ENCODE measurements around the gene KRTAP9-8. TPM values are rescaled to one million over a fixed set of nuclear protein-coding genes. Genes with fewer than 3 reads are reported as not detected.
"Not testable (repeated sequence)": the region's sequence is repeated elsewhere in the genome, so short reads cannot be mapped to it uniquely, and the experiment has no call there.

The KRTAP9-8 gene, protein sequence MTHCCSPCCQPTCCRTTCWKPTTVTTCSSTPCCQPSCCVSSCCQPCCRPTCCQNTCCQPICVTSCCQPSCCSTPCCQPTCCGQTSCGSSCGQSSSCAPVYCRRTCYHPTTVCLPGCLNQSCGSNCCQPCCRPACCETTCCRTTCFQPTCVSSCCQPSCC
- polyA plus RNA-seq (2012; ENCODE audit: insufficient read length, low read depth): not detected

- TF ChIP-seq FOXP2 (optimal IDR thresholded peaks at IDR 0.05; ENCODE audit: borderline replicate concordance, extremely low read depth, extremely low read length, insufficient read depth); TAF1 (IDR thresholded peaks at IDR 0.05; ENCODE audit: borderline replicate concordance, insufficient read depth, low read length); SIN3A (IDR thresholded peaks at IDR 0.05; ENCODE audit: borderline replicate concordance, insufficient read depth, low read length): not testable (repeated sequence)
These were observed at the start of gene KRTAP9-8 for GRCh38 chr17:41237949-41238437. Gene KRTAP9-8, plus strand, starts transcription at chr17:41237999. Its CDS starts 53 bp downstream, at chr17:41238052.

DNA sequence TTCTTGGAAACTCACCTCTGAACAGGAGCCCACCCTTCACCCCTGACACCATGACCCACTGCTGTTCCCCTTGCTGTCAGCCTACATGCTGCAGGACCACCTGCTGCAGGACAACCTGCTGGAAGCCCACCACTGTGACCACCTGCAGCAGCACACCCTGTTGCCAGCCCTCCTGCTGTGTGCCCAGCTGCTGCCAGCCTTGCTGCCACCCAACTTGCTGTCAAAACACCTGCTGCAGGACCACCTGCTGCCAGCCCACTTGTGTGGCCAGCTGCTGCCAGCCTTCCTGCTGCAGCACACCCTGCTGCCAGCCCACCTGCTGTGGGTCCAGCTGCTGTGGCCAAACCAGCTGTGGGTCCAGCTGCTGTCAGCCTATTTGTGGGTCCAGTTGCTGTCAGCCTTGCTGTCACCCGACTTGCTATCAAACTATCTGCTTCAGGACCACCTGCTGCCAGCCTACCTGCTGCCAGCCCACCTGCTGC lies 47.9 kb upstream of the KRTAP9-8 start, which contains the start of gene KRTAP9-1:
Gene KRTAP9-1 (plus strand): TSS at position 51 of the 482 bp plus-strand sequence. CDS start 0 bp downstream, at position 51.
- TF ChIP-seq, protein P1, sequence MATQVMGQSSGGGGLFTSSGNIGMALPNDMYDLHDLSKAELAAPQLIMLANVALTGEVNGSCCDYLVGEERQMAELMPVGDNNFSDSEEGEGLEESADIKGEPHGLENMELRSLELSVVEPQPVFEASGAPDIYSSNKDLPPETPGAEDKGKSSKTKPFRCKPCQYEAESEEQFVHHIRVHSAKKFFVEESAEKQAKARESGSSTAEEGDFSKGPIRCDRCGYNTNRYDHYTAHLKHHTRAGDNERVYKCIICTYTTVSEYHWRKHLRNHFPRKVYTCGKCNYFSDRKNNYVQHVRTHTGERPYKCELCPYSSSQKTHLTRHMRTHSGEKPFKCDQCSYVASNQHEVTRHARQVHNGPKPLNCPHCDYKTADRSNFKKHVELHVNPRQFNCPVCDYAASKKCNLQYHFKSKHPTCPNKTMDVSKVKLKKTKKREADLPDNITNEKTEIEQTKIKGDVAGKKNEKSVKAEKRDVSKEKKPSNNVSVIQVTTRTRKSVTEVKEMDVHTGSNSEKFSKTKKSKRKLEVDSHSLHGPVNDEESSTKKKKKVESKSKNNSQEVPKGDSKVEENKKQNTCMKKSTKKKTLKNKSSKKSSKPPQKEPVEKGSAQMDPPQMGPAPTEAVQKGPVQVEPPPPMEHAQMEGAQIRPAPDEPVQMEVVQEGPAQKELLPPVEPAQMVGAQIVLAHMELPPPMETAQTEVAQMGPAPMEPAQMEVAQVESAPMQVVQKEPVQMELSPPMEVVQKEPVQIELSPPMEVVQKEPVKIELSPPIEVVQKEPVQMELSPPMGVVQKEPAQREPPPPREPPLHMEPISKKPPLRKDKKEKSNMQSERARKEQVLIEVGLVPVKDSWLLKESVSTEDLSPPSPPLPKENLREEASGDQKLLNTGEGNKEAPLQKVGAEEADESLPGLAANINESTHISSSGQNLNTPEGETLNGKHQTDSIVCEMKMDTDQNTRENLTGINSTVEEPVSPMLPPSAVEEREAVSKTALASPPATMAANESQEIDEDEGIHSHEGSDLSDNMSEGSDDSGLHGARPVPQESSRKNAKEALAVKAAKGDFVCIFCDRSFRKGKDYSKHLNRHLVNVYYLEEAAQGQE (IDR thresholded peaks at IDR 0.05; ENCODE audit: insufficient read depth in 1 of 2, low read depth in 2 of 2, low read length in 2 of 2): not testable (repeated sequence)
- not testable (repeated sequence) for TF ChIP-seq TAF1 (IDR thresholded peaks at IDR 0.05; ENCODE audit: borderline replicate concordance, insufficient read depth, low read length); POLR2AphosphoS5 (IDR thresholded peaks at IDR 0.05; ENCODE audit: low read depth, low read length)

- no peak for TF ChIP-seq POLR2AphosphoS5 (IDR thresholded peaks at IDR 0.05; ENCODE audit: low read depth, low read length)
- TF ChIP-seq, protein P1 (IDR thresholded peaks at IDR 0.05; ENCODE audit: insufficient read depth in 1 of 2, low read depth in 2 of 2, low read length in 2 of 2): no peak
- TF ChIP-seq TAF1 (IDR thresholded peaks at IDR 0.05; ENCODE audit: borderline replicate concordance, insufficient read depth, low read length): no peak
- no peak for TF ChIP-seq SIN3A (IDR thresholded peaks at IDR 0.05; ENCODE audit: borderline replicate concordance, insufficient read depth, low read length)
- no peak for TF ChIP-seq FOXP2 (optimal IDR thresholded peaks at IDR 0.05; ENCODE audit: borderline replicate concordance, extremely low read depth, extremely low read length, insufficient read depth)
These were observed 47.5 kb upstream of the KRTAP9-8 start for GRCh38 chr17:41190328-41190727.

DNA sequence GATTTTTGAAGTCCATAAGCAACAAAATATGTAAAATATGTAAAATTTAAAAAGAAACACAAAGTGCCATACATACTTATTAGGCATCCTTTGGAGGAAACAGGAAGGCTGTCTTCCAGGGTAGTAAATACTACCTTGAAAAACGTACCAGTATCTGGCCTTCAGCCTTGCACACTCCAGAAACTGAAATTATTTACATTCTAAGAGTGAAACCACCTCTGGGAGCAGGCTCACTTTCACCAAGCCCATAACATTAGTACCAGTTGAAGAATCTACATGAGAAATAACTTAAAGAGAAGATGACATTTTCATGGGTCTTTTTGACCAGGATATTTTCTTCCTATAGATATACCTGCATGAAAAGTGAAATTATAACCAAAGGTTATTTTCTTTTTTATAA lies 41.7 kb upstream of the KRTAP9-8 start:
- TF ChIP-seq POLR2AphosphoS5 (IDR thresholded peaks at IDR 0.05; ENCODE audit: low read depth, low read length): no peak
- TF ChIP-seq SIN3A (IDR thresholded peaks at IDR 0.05; ENCODE audit: borderline replicate concordance, insufficient read depth, low read length): no peak
- no peak for TF ChIP-seq FOXP2 (optimal IDR thresholded peaks at IDR 0.05; ENCODE audit: borderline replicate concordance, extremely low read depth, extremely low read length, insufficient read depth)
- TF ChIP-seq, protein P1 (IDR thresholded peaks at IDR 0.05; ENCODE audit: insufficient read depth in 1 of 2, low read depth in 2 of 2, low read length in 2 of 2): no peak
- no peak for TF ChIP-seq TAF1 (IDR thresholded peaks at IDR 0.05; ENCODE audit: borderline replicate concordance, insufficient read depth, low read length)

DNA sequence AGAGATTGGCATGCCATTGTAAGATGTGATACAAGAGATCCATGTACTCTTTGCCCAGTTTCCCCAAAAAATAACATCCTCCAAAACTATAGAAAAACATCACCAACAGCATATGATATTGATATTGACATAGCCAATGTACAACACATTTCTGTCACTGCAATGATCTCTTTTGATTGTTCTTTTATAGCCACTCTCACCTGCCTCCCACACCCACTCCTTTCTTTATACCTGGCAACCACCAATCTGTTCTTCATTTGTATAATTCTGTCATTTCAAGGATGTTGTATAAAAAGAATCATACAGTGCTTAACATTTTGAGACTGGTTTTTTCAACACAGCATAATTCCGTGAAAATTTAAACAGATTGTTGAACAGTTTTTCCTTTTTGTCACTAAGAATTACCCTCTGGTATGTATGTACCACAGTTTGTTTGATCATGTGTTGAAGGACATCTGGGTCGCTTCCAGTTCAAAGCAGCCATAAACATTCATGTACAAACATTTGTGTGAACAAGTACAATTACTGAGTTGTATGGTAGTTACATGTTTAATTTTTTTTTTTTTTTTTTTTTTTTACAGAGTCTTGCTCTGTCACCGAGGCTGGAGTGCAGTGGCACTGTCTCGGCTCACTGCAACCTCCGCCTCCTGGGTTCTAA lies 38.2 kb upstream of the KRTAP9-8 start:
- TF ChIP-seq, protein P1 (IDR thresholded peaks at IDR 0.05; ENCODE audit: insufficient read depth in 1 of 2, low read depth in 2 of 2, low read length in 2 of 2): no peak
- TF ChIP-seq POLR2AphosphoS5 (IDR thresholded peaks at IDR 0.05; ENCODE audit: low read depth, low read length) (no peak), FOXP2 (optimal IDR thresholded peaks at IDR 0.05; ENCODE audit: borderline replicate concordance, extremely low read depth, extremely low read length, insufficient read depth) (no peak), TAF1 (IDR thresholded peaks at IDR 0.05; ENCODE audit: borderline replicate concordance, insufficient read depth, low read length) (no peak), SIN3A (IDR thresholded peaks at IDR 0.05; ENCODE audit: borderline replicate concordance, insufficient read depth, low read length) (no peak)

All from PFSK-1 (cell line).